Endothelial cell of umbilical vein (primary cell): Measurements from ENCODE around the gene CACNA1B. TPM values are rescaled to one million over a fixed set of nuclear protein-coding genes. Genes with fewer than 3 reads are reported as not detected.

Experiments
- BruUV-seq: library from RNA; stranded (reverse); fragments of 400-500 nt; replicated peaks from 2 replicates; lab custom pipeline; 2021; lab: Mats Ljungman, UMichigan
- CTCF ChIA-PET: fragments of 300-600, 350-600 bp; sonication (Branson Sonifier 250); formaldehyde crosslinking; loops from one replicate; lab custom pipeline; 2021; ENCODE audit warnings: antibody characterized with exemption, inconsistent platforms; lab: Charles Lee
- POLR2A ChIA-PET: fragments of 300-600, 350-600 bp; sonication (Branson Sonifier 250); formaldehyde crosslinking; loops from one replicate; lab custom pipeline; 2021; ENCODE audit warnings: antibody characterized with exemption, inconsistent platforms; lab: Charles Lee
- DNase-seq: peaks from one replicate; pipeline ENCODE4 v3.0.0-alpha.2; 2011; ENCODE audit warnings: low read depth, low spot score
- FAIRE-seq: peaks from 2 replicates; lab custom pipeline; 2011; peaks lifted over from hg19 to GRCh38; lab: Jason Lieb, UNC
- H2AFZ ChIP-seq: 2 replicates; pipeline ENCODE4 v1.6.0; 2012; ENCODE audit warnings: low read depth, low read length, control low read depth, inconsistent platforms
- H3K27ac ChIP-seq: 2 replicates; pipeline ENCODE4 v1.5.1; 2011; ENCODE audit warnings: low read depth, mild to moderate bottlenecking, control low read depth, low read length, moderate library complexity; ENCODE audit not compliant: insufficient read depth
- H3K27me3 ChIP-seq, 2 experiments: 2 replicates each; pipeline versions ENCODE4 v1.6.0 to v1.6.1; 2011; ENCODE audit warnings: low read length in 2 of 2, mixed read lengths in 1 of 2; ENCODE audit not compliant: control insufficient read depth in 2 of 2, insufficient read depth in 2 of 2
- H3K36me3 ChIP-seq, 2 experiments: 2 replicates in 1 of 2; 3 replicates in 1 of 2; pipeline ENCODE4 v1.5.1; 2011; ENCODE audit warnings: low read length in 2 of 2, mild to moderate bottlenecking in 1 of 2, moderate library complexity in 1 of 2; ENCODE audit not compliant: control insufficient read depth in 2 of 2, insufficient read depth in 2 of 2; ENCODE audit errors: extremely low read depth in 1 of 2
- H3K4me1 ChIP-seq: 3 replicates; pipeline ENCODE4 v1.5.1; 2011; ENCODE audit warnings: mild to moderate bottlenecking, low read length; ENCODE audit not compliant: control insufficient read depth, insufficient read depth; ENCODE audit errors: extremely low read depth
- H3K4me2 ChIP-seq: 2 replicates; pipeline ENCODE4 v1.6.1; 2011; ENCODE audit warnings: low read length, control low read depth, mixed read lengths; ENCODE audit not compliant: insufficient read depth
- H3K4me3 ChIP-seq, 3 experiments: fragments of 200-600 bp in 1 of 3; sonication (generic), shearing (Covaris generic) in 1 of 3; replicated peaks in 1 of 3; 2 replicates each; pipeline ENCODE4 v1.5.1; 2011 to 2016; ENCODE audit warnings: control low read depth in 3 of 3, low read length in 3 of 3, mild to moderate bottlenecking in 2 of 3, inconsistent platforms in 1 of 3, low read depth in 1 of 3, moderate library complexity in 1 of 3; ENCODE audit not compliant: insufficient read depth in 1 of 3
- H3K79me2 ChIP-seq: 2 replicates; pipeline ENCODE4 v1.6.0; 2012; ENCODE audit warnings: low read length, inconsistent platforms; ENCODE audit not compliant: control insufficient read depth, insufficient read depth
- H3K9ac ChIP-seq: replicated peaks from 2 replicates; pipeline ENCODE3; 2011; ENCODE audit warnings: low read length, control low read depth; ENCODE audit not compliant: insufficient read depth; ENCODE audit errors: extremely low read depth
- H3K9me1 ChIP-seq: replicated peaks from 3 replicates; pipeline ENCODE4 v1.6.0; 2011; ENCODE audit warnings: mild to moderate bottlenecking, low read length; ENCODE audit not compliant: control insufficient read depth, insufficient read depth; ENCODE audit errors: extremely low read depth
- H3K9me3 ChIP-seq: replicated peaks from 2 replicates; pipeline ENCODE4 v1.5.1; 2012; ENCODE audit warnings: low read length, inconsistent platforms; ENCODE audit not compliant: control insufficient read depth, insufficient read depth
- H4K20me1 ChIP-seq: replicated peaks from 2 replicates; pipeline ENCODE3; 2011; ENCODE audit warnings: mild to moderate bottlenecking, low read length; ENCODE audit not compliant: control insufficient read depth, insufficient read depth; ENCODE audit errors: extremely low read depth
- CTCF ChIP-seq, 2 donors: IDR thresholded peaks; 1 replicate in 1 of 2; 2 replicates in 1 of 2; pipeline ENCODE4 v1.5.1; 2011; ENCODE audit warnings: low read length in 2 of 2, mild to moderate bottlenecking in 2 of 2, moderate library complexity in 2 of 2, control low read depth in 1 of 2, inconsistent platforms in 1 of 2, low read depth in 1 of 2; ENCODE audit not compliant: insufficient read depth in 1 of 2; ENCODE audit errors: extremely low read depth in 1 of 2
- EZH2 ChIP-seq: IDR thresholded peaks from 2 replicates; pipeline ENCODE4 v1.6.1; 2012; ENCODE audit warnings: borderline replicate concordance, low read depth, mild to moderate bottlenecking, moderate library complexity, low read length, inconsistent platforms; ENCODE audit not compliant: severe bottlenecking
- FOS ChIP-seq: IDR thresholded peaks from 2 replicates; pipeline ENCODE4 v1.6.1; 2011; ENCODE audit warnings: mild to moderate bottlenecking, low read length, moderate library complexity, borderline replicate concordance; ENCODE audit not compliant: insufficient read depth
- GATA2 ChIP-seq: IDR thresholded peaks from 2 replicates; pipeline ENCODE4 v1.7.0; 2011; ENCODE audit warnings: low read depth, mild to moderate bottlenecking, moderate library complexity, mixed read lengths, low read length; ENCODE audit not compliant: insufficient read length, insufficient read depth
- JUN ChIP-seq: IDR thresholded peaks from 2 replicates; pipeline ENCODE4 v1.6.1; 2011; ENCODE audit warnings: borderline replicate concordance, low read depth; ENCODE audit not compliant: insufficient read length, insufficient read depth
- MAX ChIP-seq: IDR thresholded peaks from 2 replicates; pipeline ENCODE4 v1.6.1; 2011; ENCODE audit not compliant: insufficient read depth, insufficient read length
- MYC ChIP-seq: IDR thresholded peaks from one replicate; pipeline ENCODE4 v1.6.1; 2011; ENCODE audit warnings: mild to moderate bottlenecking, low read depth, low read length
- POLR2A ChIP-seq: IDR thresholded peaks from 2 replicates; pipeline ENCODE4 v1.6.1; 2012; ENCODE audit warnings: low read depth, mild to moderate bottlenecking, control low read depth, low read length
- POLR2AphosphoS5 ChIP-seq: IDR thresholded peaks from 2 replicates; pipeline ENCODE4 v1.6.1; 2012; ENCODE audit warnings: low read depth, mild to moderate bottlenecking, control low read depth, low read length, moderate library complexity; ENCODE audit not compliant: insufficient read depth
- dilution Hi-C: fragments of 300-500 bp; cut with MboI; formaldehyde crosslinking; loops from one replicate; pipeline ENCODE4 v1.15.0; 2019; ENCODE audit warnings: low sequenced_read_pairs; ENCODE audit not compliant: extremely low pct_ligation_motif_present
- intact Hi-C: fragments of 100-400 bp; cut with micrococcal nuclease; formaldehyde crosslinking; loops from one replicate; pipeline ENCODE4 v1.10.0; 2022
- polyA plus RNA-seq, 4 experiments: library from polyadenylated mRNA; depleted of rRNA in 3 of 4; stranded (reverse) in 3 of 4; unstranded in 1 of 4; fragments of >200 nt; gene quantifications; 2 replicates each; pipeline versions ENCODE4 v1.2.1 to v1.2.3, GENCODE V29; 2011 to 2012; ENCODE audit warnings: missing spikeins in 1 of 4
- total RNA-seq: library from RNA; stranded (reverse); gene quantifications from 2 replicates; pipeline ENCODE4 v1.2.3, GENCODE V29; 2021

CACNA1B gene
- total and polyA plus RNA-seq, 2 donors (not counting 3 experiments of a cell fraction or from before 2014, with no cell fraction given): 0.11 to 0.41 TPM

- intact Hi-C loops: loop anchor here (10.0 kb wide), 1 partner anchor 723 kb away; no protein-coding TSS in a partner anchor
- no peak for TF ChIP-seq GATA2
- TF ChIP-seq POLR2AphosphoS5: no peak
- no peak for TF ChIP-seq POLR2A
- no peak for TF ChIP-seq CTCF (IDR thresholded peaks at IDR 0.05; ENCODE audit: extremely low read depth in 1 of 2, insufficient read depth in 1 of 2, low read depth in 1 of 2, low read length in 2 of 2)
- BruUV-seq: no TSS peak
- Histone ChIP-seq H3K4me2 (no peak overlapping the region), H4K20me1 (no peaks in the 10 kb centered on the region), H3K9me3 (no peaks in the 10 kb centered on the region), H3K9ac (no peak overlapping the region), H3K27me3 (no peaks in the 10 kb centered on the region), H3K4me1 (no peaks in the 10 kb centered on the region), H3K27ac (no peak overlapping the region), H2AFZ (no peak overlapping the region), H3K79me2 (no peaks in the 10 kb centered on the region), H3K4me3 (no peak overlapping the region), H3K36me3 (no peaks in the 10 kb centered on the region), H3K9me1 (no peaks in the 10 kb centered on the region)
- DNase-seq (no peak), FAIRE-seq (no peak)
- dilution Hi-C loops: no loop called here
- ChIA-PET CTCF (no interaction called here), POLR2A (no interaction called here)
Observed at GRCh38 chr9:138058181-138058580, 180.6 kb downstream of the CACNA1B start.

GRCh38 chr9:138059196-138059595 lies 181.6 kb downstream of the CACNA1B start:
- Histone ChIP-seq H4K20me1 (no peaks in the 10 kb centered on the region), H3K9ac (no peak overlapping the region), H3K4me3 (no peak overlapping the region), H3K27ac (no peak overlapping the region), H3K4me1 (no peaks in the 10 kb centered on the region), H3K27me3 (no peaks in the 10 kb centered on the region), H3K79me2 (no peaks in the 10 kb centered on the region), H3K36me3 (no peaks in the 10 kb centered on the region), H2AFZ (no peak overlapping the region), H3K4me2 (no peak overlapping the region), H3K9me1 (no peaks in the 10 kb centered on the region), H3K9me3 (no peaks in the 10 kb centered on the region)
- ChIA-PET POLR2A (no interaction called here), CTCF (no interaction called here)
- no peak for DNase-seq
- intact Hi-C loops (loop anchor here (10.0 kb wide), 1 partner anchor 724 kb away; no protein-coding TSS in a partner anchor), dilution Hi-C loops (no loop called here)
- no peak for FAIRE-seq
- TF ChIP-seq MYC (no peak), POLR2AphosphoS5 (no peak), CTCF (IDR thresholded peaks at IDR 0.05; ENCODE audit: extremely low read depth in 1 of 2, insufficient read depth in 1 of 2, low read depth in 1 of 2, low read length in 2 of 2) (no peak), MAX (no peak), FOS (no peak), GATA2 (no peak), JUN (no peak), POLR2A (no peak), EZH2 (no peak)
- BruUV-seq: no TSS peak
